SIG-M5 treated with dmso at 0.1 percent for 504 hours (cell line): ENCODE data around the gene FANK1.
"Not testable (repeated sequence)": the region's sequence is repeated elsewhere in the genome, so short reads cannot be mapped to it uniquely, and the experiment has no call there.

Experiments used
- DNase-seq: peaks from one replicate; lab custom pipeline; 2025; ENCODE audit not compliant: unreplicated experiment; lab: John Stamatoyannopoulos, UW

The FANK1 gene

DNA sequence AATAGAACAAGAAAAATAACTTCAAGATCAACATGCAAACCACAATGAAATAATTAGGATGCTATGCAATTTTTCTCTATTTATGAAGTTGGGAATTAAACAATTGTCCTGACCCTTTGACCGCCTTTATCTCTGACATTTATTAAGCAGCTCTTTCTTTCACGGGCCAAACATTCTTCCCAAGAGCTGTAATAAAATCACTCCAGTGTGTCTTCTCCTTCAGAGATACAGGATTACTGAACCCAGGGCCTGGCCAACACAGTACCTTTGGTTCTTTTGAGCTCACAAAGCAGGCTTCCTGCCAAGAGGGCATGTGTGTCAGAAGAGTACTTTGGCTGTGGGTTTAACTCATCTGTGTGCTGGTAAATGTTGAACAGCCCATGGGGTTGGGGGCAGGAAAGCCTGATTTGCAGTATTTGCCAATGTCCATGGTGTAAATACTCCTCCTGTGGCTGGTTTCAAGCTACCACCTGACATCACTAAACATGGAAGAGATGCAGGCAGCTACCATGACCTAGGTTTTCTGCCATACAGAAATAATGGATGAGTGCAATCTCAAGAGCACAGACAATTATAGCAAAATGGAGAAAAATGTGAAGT, 121.7 kb downstream of the FANK1 start:
- no peak for DNase-seq

DNA sequence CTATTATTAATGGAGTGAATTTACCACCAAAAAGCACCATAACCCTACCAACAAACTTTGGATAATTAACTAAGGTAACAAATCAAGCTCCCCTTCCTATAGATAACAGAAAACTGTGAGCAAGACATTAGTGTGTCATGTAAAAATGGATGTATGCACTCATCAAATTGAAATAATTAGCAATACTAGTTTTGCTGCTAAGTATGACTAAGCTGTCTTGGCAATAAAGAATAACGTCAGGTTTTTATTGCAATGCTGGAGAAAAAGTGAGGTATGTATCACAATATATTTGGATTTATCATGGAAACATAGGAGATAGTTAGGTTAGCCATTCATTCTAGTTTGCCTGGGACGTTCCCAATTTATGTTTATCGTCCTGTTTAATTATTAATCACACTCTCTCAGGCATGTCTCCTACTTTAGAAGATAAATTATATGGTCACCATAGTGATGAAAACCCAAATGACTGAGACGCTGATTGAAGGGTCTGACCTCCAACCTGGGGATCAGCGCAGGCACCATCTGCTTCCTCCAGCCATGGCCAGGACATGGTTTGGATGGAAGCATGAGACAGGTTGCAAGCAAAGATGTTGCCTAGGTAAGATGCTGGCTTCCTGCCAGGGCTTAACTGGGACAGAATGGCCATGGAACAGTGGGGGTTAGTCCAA, 125.6 kb downstream of the FANK1 start:
- no peak for DNase-seq

DNA sequence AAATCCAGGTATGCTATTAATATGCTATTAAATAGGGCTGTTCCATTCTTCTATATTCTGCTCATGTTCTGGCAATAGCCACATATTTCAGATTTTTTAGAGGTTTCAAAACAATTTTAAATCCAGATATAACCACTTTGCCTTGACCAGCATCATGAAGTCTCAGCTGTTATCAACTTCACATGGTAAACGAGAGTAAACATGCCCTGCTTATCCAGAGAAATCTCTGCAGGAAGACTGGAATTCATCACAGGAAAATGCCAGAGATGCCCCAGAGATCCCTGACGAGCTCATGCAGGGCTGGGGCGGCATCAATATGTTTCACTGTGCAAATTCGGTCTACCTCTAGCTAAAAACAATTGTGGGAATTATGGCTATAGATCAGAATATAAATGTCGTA, 126.5 kb downstream of the FANK1 start:
- DNase-seq, result no peak

DNA sequence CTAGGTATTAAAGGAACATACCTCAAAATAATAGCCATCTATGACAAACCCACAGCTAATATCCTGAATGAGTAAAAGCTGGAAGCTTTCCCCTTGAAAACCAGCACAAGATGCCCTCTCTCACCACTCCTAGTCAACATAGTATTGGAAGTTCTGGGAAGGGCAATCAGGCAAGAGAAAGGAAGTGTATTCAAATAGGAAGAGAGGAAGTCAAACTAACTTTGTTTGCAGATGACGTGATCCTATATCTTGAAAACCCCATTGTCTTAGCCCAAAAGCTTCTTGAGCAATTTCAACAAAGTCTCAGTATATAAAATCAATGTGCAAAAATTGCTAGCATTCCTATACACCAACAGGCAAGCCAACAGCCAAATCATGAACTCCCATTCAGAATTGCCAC, 131.3 kb downstream of the FANK1 start:
- no peak for DNase-seq

DNA sequence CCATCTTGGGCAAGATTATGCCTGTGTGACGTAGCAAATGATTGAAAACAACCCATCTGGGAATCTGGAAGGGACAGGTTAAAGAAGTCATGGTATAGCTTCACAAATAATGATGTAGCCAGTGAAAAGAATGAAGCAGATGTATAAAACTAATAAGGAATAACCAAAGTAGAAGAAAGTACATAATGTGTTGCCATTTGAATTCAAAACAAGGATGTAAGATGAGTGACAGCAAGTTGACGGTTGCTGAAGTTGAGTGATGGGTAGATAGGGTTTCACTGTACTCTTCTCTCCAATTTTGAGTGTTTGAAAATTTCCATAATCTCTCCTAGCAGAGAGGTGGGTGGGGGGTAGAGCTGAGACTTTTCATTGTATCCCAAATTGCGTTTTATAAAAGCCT, 133.6 kb downstream of the FANK1 start:
- no peak for DNase-seq

DNA sequence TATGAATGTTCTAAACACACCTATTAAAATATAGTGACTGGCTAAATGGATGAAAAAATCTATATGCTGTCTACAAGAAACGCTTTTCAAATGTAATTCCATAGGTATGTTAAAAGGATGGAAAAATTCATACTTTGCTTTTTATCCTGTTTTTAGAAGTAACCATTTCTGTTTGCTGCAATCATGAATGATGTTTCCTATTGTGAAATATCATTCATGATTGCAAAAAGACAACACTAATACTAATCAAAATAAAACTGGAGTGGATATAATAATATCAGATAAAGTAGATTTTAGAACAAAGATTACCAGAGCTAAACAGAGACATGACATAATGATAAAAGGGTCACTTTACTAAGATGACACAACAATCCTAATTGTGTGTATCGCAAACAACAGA, 138.2 kb downstream of the FANK1 start:
- DNase-seq, result no peak

DNA sequence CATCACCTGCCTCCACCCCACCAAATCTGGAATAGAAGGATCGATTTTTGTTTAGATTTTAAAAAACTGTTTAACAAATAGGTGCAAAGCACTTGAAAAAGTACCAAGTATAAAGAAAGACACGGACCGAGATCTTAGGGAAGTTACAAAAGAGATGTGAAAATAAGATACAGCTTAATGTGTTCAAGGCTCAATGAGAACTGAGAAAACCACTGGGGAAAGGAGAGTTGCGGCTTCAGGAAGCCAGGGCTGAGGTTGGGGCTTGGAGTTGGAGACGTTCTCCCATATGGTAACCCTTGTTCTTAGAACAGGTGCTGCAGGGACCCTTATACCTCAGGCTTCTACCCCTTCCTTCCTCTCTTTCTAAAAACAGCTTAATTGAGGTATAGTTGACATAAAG, 140.2 kb downstream of the FANK1 start:
- DNase-seq, result no peak

DNA sequence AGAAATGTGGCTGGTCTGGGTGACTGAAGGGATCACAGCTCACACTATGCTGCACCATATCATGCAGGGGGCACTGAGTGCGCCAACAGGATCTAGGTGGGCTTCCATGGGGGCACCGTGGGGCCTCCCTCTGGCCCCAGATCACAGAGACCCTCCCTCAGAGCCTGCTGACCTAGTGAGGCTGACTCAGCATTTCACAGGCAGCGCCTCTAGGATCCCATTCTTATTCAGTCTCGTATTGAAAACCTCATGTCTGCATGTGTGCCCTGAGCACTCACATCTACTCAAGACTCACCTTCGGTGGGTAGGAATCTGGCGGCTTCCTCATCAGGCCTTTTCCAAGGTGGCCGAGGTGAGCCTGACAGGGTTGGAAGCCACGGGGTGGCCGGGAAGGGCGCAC, 141.6 kb downstream of the FANK1 start:
- no peak for DNase-seq

DNA sequence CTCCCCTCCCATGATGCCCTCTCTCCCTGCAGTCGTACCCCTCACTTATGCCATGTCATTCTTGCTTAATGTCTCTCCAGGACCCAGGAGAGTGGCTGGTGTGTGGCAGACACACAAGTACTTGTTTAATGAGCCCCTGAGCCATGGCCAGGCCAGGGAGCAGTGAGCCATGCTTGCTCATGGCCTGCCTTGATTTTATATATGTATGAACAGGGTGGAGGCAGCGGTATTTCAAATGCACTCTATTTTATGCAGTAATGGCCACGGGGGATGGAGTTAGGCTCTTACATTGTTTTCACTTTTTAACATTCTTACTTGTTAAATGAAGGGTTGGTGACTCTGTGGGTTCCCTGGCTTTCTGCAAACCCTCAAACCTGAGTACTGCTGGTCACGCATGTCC, 144.8 kb downstream of the FANK1 start:
- DNase-seq, result no peak

DNA sequence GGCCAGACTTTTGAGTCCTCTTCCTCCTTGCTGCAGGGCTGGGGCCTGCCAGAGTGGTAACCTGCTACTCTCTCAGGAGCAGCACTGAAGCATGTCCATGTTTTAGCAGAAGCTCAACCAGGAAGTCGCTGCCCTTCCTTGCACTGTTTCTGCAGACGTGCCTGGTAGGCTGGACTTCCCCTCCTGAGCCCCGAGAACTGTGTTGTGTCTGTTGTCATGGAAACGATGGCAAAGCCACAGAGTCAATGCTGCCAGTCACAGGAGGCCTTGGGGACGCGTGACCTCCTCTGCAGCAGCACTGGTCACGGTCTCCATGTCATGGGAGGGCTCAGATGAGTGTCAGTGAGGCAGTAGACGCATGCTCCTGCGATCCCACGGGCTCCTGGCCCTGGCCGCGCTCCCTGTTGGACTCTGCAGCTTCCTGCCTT, 145.5 kb downstream of the FANK1 start:
- peak; percentile 41 for DNase-seq

DNA sequence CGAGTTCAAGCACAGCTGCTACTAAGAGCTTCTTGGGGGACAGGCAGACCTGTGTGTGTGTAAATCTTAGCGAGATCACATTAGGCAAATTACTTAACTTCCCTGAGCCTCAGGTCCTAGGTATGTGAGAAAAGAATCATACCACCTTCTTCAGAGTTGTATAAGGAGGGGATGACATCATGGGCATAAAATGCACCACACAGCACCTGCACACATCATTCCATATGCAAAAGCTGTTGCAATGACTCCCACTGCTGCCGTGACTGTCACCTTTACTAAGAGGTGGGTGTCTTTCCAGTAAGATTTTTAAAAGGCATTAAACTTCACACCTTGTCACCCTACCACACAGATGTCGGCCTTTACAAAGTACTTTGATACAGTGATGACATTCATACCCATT, 146.0 kb downstream of the FANK1 start:
- DNase-seq, result no peak

DNA sequence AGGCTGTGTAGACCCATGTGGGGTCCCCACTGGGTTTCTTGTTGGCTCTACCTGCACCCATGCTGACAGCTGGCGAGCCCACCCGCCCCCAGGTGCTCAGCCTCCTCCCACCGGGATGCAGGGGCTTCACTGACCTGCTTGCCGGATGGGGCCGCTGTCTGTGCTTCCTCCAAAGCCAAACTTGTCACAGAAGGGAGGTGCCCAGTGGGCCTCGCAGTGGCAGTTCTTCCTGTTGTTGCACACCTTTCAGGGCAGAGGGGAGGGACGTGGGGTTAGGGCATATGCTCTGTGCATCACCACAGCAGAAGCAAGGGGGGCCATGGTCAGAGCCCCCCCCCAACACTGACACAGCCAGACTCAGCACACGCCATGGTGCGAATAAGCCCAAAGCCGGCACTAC, 146.5 kb downstream of the FANK1 start:
- DNase-seq, result no peak

DNA sequence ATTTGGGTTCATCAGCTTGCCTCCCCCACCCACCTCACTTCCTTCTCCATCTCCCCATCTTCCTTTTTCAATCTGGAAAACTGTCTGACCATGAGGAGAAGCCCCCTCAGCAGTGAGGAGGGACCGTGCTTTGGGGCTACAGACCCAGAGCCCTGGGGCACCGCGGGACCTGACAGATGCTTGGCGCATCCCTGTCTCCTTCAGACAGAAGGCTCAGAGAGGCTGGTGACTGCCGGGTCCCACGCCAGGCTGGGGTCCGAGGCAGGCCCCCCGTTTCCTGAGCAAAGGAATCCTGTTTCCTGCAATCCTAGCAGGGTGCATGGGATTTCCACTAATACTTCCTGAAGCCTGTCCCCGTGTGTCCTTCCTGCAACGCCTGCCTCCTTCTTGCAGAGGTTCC, 147.0 kb downstream of the FANK1 start:
- no peak for DNase-seq

DNA sequence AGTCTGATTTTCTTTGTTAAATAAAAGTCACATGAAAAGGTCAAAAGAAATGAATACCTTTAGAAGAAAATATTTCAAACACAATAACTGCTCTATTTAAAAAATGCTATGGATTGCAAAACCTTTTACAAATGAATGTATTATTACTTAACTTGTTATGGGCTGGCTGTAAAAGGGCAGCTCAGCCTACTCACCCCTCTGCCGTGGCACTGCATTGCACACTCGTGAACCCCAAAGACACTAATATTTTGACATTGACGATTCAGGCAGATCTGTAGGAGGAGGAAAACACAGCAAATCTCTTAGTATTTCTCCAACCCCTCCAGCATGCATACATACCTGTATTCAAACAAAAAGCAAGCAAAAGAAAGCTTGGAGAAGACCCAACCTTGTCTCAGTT, 149.5 kb downstream of the FANK1 start:
- no peak for DNase-seq

DNA sequence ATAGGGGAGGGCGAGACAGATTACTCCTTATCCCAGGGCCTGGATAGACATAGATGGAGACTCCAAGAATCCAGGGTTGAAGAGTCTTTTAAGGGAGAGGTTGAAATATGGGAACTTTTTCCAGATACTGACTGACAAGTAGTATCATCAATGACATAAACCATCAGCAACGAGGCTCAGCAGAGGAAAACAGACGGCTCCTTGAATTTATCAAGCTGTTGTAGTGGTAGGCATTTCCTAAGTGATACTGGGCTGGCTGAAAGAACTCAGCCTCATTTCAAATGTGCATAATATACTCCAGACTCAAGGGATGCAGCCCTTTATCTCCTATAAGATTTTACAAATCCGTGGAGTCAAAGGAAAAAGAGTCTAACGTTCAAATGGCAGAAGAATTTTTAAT, 150.5 kb downstream of the FANK1 start:
- no peak for DNase-seq

DNA sequence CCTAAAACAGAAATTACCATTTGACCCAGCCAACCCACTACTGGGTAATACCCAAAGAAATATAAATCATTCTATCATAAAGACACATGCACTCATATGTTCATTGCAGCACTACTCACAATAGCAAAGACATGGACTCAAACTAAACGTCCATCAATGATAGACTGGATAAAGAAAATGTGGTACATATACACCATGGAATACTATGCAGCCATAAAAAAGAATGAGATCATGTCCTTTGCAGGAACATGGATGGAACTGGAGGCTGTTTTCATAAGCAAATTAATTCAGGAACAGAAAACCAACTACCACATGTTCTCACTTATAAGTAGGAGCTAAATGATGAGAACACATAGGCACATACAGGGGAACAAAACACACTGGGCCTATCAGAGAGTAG, 151.4 kb downstream of the FANK1 start:
- DNase-seq, result not testable (repeated sequence)

DNA sequence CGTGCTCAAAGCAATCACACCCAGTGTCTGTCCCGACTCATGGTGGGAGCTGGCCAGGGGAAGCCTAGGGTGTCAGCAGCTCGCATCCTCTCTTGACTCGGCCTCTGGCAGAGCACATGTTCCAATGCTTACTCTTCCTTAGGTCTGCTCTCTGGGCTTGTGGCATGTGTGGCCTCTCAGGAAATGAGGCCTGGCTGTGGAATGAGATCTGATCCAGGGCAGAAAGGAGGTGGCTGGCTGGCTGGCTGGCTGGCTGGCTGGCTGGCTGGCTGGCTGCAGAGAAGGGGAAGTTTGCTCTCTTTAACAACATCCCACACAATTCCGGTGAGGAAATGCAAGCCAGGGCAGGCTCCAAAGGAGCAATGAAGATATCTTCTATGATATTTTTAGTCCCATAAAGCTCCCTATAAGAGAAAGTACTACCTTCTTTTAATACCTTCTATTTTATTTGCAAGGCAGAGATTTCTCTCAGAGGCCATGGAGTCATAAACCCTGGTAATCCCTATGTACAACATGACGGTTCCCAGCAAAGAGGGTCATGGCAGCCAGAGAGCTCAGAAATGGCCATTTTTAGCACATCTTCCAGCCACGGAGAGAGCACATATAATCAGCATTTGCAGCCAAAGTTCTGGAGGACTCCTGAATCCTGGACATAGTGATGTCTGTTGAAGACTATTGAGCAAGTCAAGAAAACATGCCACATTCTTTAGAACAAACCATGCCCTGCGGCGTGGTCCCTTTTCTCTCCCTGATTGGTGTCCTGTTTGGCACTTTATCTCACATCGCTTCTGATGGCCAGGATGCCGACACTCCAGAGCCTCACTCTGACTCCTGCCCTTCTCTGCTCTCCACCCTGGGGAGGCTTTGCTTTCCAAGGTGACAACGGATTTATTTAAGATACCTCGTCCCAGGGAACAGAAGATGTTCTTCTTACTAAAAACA, 153.7 kb downstream of the FANK1 start:
- no peak for DNase-seq

DNA sequence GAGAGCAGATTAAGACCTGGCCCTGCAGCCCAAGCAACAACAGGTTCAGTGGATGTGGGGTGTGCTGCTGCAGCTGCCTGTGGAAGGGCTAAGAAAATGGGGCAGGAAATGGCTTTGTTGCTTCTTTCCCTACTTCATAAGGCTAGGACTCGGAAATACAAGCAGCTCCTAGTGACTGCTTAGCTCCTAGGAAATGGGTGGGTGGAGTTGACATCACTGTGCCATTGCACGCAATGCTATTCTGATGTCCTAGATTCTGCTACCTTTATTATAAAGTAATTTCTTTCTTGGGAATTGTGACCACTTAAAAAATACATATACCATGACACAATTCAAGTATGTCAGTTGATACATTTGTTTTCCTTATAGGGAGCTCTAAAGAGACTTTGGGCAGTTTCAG, 155.8 kb downstream of the FANK1 start:
- no peak for DNase-seq

DNA sequence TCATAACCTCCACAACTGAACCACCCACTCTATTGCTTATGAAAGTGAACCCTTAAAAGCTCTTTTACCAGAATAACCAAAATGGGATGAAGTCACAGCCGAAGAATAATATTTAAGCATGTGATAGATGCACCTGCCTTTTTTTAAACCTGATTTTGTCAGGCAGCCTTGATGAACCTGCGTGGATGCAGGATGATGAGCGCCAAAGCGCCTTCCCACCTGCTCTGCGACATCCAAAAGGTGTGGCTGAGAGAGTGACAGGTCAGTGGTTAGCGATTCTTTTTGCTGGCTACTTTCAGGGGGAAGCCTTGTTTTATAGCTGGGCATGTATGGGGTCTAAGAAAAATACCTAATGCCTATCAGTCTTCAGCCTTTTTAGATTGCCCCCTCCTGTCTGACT, 157.8 kb downstream of the FANK1 start:
- DNase-seq, result no peak

DNA sequence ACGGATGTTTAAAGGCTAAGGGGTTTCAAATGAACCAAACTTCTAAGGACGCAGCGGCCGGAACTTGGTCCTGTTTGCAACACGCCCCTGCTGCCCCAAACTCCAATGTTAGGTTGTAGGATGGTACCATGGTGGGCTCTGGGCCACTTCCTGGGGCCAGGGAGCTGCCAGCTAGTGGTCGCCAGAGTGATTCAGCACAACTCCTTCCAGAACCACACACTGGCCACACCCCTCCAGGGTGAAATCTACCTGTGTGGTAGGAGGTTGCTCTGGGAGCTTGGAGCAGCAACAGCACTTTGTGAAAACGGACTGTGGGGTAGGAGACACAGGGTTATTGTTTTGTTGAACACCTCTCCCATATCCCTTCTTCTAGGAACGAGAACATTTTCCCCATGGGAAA, 161.1 kb downstream of the FANK1 start:
- no peak for DNase-seq

DNA sequence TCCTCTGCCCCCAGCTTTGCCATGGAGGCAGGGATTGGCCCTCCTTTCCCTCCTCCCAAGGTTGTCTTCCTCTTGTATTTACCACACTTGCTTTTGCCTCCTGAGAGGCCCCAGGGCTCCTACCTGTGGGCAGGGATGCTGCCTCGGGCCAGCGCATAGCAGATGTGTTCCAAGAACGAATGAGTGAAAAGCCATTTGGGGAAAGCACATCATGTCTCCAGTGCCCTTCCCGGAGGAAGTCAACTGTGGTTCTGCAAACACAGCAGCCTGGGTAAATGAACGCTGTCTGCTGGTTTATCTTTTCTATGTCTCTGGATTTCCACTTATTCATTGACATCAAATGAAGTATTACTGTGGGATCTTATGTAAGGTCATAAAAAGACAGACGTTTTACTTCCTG, 161.7 kb downstream of the FANK1 start:
- no peak for DNase-seq

DNA sequence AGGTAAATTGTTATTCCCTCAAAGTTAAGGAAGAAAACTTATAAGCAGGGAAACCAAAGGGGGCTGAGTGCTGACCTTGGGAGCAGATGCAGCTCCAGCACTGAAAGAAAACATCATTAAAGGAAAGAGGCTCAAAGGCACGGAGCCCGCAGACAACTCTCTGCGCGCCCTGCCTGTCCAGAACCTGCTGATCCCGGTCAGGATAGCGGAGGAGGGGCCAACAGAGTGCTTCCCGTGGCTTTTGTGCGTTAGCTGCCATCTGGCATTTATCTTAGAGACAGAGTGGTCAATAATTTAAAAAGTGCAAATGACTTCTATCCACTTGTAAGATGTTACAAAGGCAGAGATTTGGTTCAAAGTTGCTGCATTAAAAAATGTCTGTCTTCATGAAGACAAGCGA, 162.1 kb downstream of the FANK1 start:
- no peak for DNase-seq
